ENCODE results near the gene MANSC4. TPM values are rescaled to one million over a fixed set of nuclear protein-coding genes. Genes with fewer than 3 reads are reported as not detected.

The MANSC4 gene
- total and polyA plus RNA-seq, 2 donors = not detected

DNA sequence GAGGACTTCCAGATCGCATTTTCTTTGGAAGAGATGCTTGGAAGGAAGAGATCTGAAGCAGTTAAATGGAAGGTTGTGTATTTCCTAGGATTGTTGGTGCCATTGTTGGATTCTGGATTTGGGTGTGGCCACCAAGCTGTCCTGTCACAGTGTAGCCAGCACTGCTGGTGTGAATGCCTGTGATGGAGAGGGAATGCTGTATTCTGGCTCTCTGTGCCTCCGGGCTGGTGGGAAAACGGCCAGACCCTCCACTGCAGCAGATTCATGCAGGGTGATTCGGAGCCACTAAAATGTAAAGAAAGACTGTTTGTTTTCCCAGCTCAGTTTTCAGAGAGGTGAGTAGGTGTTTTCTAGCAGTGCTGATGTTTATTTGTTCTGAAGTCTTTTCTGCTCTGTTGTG, 30.7 kb upstream of the MANSC4 start:
- H3K4me3 ChIP-seq (ENCODE audit: low read depth, low read length) = no peak overlapping the region
- WGBS = 51% methylated on average over 4 of the region's 4 CpGs
- no peak for DNase-seq (ENCODE audit: extremely low spot score)
- no peak overlapping the region for H3K27ac ChIP-seq (ENCODE audit: low read depth)
- H3K36me3 ChIP-seq (ENCODE audit: insufficient read depth) = no peaks in the 10 kb centered on the region
- no peaks in the 10 kb centered on the region for H3K4me1 ChIP-seq (ENCODE audit: insufficient read depth)

DNA sequence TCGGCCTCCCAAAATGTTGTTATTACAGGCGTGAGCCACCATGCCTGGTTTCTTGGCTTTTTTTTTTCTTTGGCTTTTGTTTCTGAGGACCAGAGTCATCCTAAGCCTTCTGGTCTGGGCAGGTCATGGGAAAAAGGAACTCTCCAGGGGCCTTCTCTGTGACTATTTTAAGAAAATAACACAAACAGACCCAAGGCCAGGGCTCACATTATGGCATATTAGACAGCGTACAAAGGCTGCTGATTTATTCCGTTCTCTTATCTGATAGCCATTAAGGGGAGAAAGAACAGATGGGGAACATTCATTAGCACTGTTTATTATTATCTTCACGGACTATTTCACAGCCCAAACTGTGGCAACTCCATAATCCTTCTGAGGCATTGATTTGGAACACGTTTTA, 28.8 kb upstream of the MANSC4 start:
- H3K36me3 ChIP-seq (ENCODE audit: insufficient read depth) = no peaks in the 10 kb centered on the region
- no peak overlapping the region for H3K27ac ChIP-seq (ENCODE audit: low read depth)
- H3K4me1 ChIP-seq (ENCODE audit: insufficient read depth) = no peaks in the 10 kb centered on the region
- no peak for DNase-seq (ENCODE audit: extremely low spot score)
- H3K4me3 ChIP-seq (ENCODE audit: low read depth, low read length) = no peak overlapping the region
- 49% methylated on average over 6 of the region's 6 CpGs for WGBS

GRCh38 chr12:27807063-27807703, 27.1 kb upstream of the MANSC4 start:
- H3K4me3 ChIP-seq (ENCODE audit: low read depth, low read length) = no peak overlapping the region
- no peaks in the 10 kb centered on the region for H3K36me3 ChIP-seq (ENCODE audit: insufficient read depth)
- H3K4me1 ChIP-seq (ENCODE audit: insufficient read depth) = no peaks in the 10 kb centered on the region
- no peak for DNase-seq (ENCODE audit: extremely low spot score)
- H3K27ac ChIP-seq (ENCODE audit: low read depth) = no peak overlapping the region
- WGBS = 75% methylated on average over 8 of the region's 8 CpGs

DNA sequence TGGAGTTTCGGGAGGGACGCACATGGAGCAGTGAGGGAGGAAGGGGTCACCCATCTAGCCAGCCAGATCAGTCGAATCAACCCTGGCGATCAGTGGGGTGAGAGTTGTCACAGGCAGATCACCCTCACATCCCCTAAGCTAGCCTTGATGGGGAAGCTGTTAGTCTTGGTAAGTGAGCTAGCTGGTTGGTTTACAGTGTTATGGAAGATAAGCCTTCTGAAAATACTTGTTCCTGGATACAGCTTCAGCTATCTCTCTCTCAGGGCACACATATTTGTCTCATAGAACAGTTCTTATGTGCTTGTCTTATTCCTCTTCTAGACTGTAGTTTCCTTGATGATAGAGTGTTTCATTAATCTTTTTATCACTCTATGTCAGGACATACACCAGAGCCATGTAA, 26.2 kb upstream of the MANSC4 start:
- no peak for DNase-seq (ENCODE audit: extremely low spot score)
- Histone ChIP-seq H3K36me3 (ENCODE audit: insufficient read depth) (no peaks in the 10 kb centered on the region), H3K4me1 (ENCODE audit: insufficient read depth) (no peaks in the 10 kb centered on the region), H3K4me3 (ENCODE audit: low read depth, low read length) (no peak overlapping the region), H3K27ac (ENCODE audit: low read depth) (no peak overlapping the region)
- WGBS = 87% methylated on average over 4 of the region's 4 CpGs

- no peak for DNase-seq (ENCODE audit: extremely low spot score)
- H3K4me3 ChIP-seq (ENCODE audit: low read depth, low read length) = no peak overlapping the region
- no peaks in the 10 kb centered on the region for H3K4me1 ChIP-seq (ENCODE audit: insufficient read depth)
- H3K27ac ChIP-seq (ENCODE audit: low read depth) = no peak overlapping the region
- no peaks in the 10 kb centered on the region for H3K36me3 ChIP-seq (ENCODE audit: insufficient read depth)
- WGBS = 0% methylated on average over 1 of the region's 1 CpG
These were observed 25.2 kb upstream of the MANSC4 start for GRCh38 chr12:27805238-27805637.

- no peak for DNase-seq (ENCODE audit: extremely low spot score)
- WGBS = 84% methylated on average over 2 of the region's 2 CpGs
- Histone ChIP-seq H3K4me3 (ENCODE audit: low read depth, low read length) (no peak overlapping the region), H3K36me3 (ENCODE audit: insufficient read depth) (no peaks in the 10 kb centered on the region), H3K27ac (ENCODE audit: low read depth) (no peak overlapping the region), H3K4me1 (ENCODE audit: insufficient read depth) (no peaks in the 10 kb centered on the region)
These were observed 22.9 kb upstream of the MANSC4 start for GRCh38 chr12:27802936-27803335.

DNA sequence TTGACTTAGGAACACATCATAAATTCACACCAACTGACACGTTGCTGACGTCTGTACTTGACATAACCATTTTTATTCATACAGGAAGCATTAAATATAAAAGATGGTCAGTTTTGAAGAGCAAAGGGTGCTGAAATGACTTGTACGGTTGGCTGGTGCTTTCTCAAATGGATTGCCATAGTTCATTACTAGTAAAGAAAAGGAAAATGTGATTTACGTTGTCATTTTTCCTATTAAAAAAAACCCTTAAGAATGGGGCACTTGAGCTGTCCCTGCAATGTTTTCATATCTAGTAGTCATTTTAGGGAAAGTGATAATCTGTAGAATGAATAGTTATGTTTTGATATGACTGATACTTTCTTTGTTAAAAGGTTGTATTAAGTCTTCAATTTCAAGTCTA, 22.5 kb upstream of the MANSC4 start:
- Histone ChIP-seq H3K27ac (ENCODE audit: low read depth) (no peak overlapping the region), H3K4me1 (ENCODE audit: insufficient read depth) (no peaks in the 10 kb centered on the region), H3K36me3 (ENCODE audit: insufficient read depth) (no peaks in the 10 kb centered on the region), H3K4me3 (ENCODE audit: low read depth, low read length) (no peak overlapping the region)
- DNase-seq (ENCODE audit: extremely low spot score) = no peak
- WGBS = 62% methylated on average over 4 of the region's 4 CpGs

DNA sequence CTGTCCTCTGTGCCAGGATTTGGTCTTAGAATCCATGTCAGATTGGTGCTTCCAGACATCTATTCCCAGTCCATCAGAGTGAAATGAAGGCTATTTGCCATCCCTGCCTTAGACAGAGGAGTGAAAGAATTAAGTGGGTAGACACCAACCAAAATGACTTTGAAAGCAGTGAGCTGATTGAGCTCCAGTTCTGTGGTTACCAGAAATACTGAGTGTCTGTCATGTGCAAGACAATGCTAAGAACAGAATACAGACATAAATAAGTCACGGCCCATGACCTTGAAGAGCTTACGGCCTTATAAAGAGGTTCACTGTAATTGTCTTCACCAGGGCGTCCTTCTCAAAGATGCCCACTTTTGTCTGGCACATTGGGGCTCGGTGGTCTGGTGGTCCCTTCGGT, 21.6 kb upstream of the MANSC4 start:
- 88% methylated on average over 5 of the region's 5 CpGs for WGBS
- Histone ChIP-seq H3K27ac (ENCODE audit: low read depth) (no peak overlapping the region), H3K36me3 (ENCODE audit: insufficient read depth) (no peaks in the 10 kb centered on the region), H3K4me3 (ENCODE audit: low read depth, low read length) (no peak overlapping the region), H3K4me1 (ENCODE audit: insufficient read depth) (no peaks in the 10 kb centered on the region)
- DNase-seq (ENCODE audit: extremely low spot score) = no peak

DNA sequence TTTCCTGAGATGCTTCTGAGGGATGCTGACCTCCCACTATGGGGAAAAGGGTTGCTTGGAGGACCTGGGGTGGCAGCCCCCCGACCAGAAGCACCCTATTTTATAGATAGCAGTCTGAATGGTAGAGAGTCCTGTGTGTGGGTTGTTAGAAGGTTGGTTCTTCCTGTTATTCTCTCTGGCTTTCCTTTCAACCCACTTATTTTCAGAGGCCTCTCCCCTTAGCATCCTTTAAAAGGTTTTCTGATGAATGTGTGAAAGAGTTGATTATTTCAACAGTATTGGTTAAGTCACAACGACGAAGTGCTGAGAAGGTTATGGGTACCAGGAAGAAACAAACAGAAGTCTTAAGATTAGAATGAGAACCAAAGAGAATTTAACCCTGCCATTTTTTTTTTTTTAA, 20.8 kb upstream of the MANSC4 start:
- Histone ChIP-seq H3K4me3 (ENCODE audit: low read depth, low read length) (no peak overlapping the region), H3K4me1 (ENCODE audit: insufficient read depth) (no peaks in the 10 kb centered on the region), H3K36me3 (ENCODE audit: insufficient read depth) (no peaks in the 10 kb centered on the region), H3K27ac (ENCODE audit: low read depth) (no peak overlapping the region)
- DNase-seq (ENCODE audit: extremely low spot score) = no peak
- WGBS = 92% methylated on average over 3 of the region's 3 CpGs

DNA sequence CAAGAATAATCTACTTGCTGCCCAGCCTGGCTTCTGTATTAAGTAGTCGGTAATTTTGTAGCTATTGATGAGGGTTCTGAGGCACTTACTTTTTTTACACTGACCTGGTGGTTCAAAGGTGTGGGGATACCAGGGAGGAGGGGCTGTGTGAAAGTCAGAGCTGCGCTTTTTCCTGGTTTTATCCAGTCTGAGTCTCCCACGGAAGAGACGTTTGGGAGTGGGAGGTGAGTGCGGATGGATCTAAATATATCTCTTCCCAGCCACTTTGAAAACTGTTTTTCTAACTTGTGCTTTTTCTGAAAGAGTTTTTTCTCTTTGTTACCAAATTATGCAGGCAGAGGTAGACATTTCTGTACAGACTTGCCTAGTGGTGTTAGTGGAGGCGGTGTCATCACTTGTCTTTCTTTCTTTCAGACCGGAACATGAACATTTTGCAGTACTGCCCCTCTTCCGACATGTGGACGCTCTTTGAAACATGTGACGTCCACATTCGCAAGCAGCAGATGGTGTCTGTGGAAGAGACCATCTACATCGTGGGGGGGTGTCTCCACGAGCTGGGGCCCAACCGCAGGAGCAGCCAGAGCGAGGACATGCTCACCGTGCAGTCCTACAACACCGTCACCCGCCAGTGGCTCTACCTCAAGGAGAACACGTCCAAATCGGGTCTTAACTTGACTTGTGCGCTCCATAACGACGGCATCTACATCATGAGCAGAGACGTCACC, 17.4 kb upstream of the MANSC4 start:
- H3K4me1 ChIP-seq (ENCODE audit: insufficient read depth) = no peaks in the 10 kb centered on the region
- no peak overlapping the region for H3K27ac ChIP-seq (ENCODE audit: low read depth)
- H3K4me3 ChIP-seq (ENCODE audit: low read depth, low read length) = no peak overlapping the region
- no peaks in the 10 kb centered on the region for H3K36me3 ChIP-seq (ENCODE audit: insufficient read depth)
- 95% methylated on average over 24 of the region's 24 CpGs for WGBS
- no peak for DNase-seq (ENCODE audit: extremely low spot score)

- Histone ChIP-seq H3K4me3 (ENCODE audit: low read depth, low read length) (no peak overlapping the region), H3K27ac (ENCODE audit: low read depth) (no peak overlapping the region), H3K36me3 (ENCODE audit: insufficient read depth) (no peaks in the 10 kb centered on the region), H3K4me1 (ENCODE audit: insufficient read depth) (no peaks in the 10 kb centered on the region)
- 64% methylated on average over 7 of the region's 7 CpGs for WGBS
- no peak for DNase-seq (ENCODE audit: extremely low spot score)
These were observed 16.1 kb upstream of the MANSC4 start for GRCh38 chr12:27796128-27796527.

- no peak for DNase-seq (ENCODE audit: extremely low spot score)
- Histone ChIP-seq H3K4me1 (ENCODE audit: insufficient read depth) (no peaks in the 10 kb centered on the region), H3K36me3 (ENCODE audit: insufficient read depth) (no peaks in the 10 kb centered on the region), H3K4me3 (ENCODE audit: low read depth, low read length) (no peak overlapping the region), H3K27ac (ENCODE audit: low read depth) (no peak overlapping the region)
- WGBS = 85% methylated on average over 6 of the region's 6 CpGs
These were observed 15.0 kb upstream of the MANSC4 start for GRCh38 chr12:27794818-27795584.

- no peaks in the 10 kb centered on the region for H3K4me1 ChIP-seq (ENCODE audit: insufficient read depth)
- H3K4me3 ChIP-seq (ENCODE audit: low read depth, low read length) = no peak overlapping the region
- no peaks in the 10 kb centered on the region for H3K36me3 ChIP-seq (ENCODE audit: insufficient read depth)
- 92% methylated on average over 2 of the region's 2 CpGs for WGBS
- DNase-seq (ENCODE audit: extremely low spot score) = no peak
- H3K27ac ChIP-seq (ENCODE audit: low read depth) = no peak overlapping the region
These were observed 10.1 kb upstream of the MANSC4 start for GRCh38 chr12:27790179-27790578.

DNA sequence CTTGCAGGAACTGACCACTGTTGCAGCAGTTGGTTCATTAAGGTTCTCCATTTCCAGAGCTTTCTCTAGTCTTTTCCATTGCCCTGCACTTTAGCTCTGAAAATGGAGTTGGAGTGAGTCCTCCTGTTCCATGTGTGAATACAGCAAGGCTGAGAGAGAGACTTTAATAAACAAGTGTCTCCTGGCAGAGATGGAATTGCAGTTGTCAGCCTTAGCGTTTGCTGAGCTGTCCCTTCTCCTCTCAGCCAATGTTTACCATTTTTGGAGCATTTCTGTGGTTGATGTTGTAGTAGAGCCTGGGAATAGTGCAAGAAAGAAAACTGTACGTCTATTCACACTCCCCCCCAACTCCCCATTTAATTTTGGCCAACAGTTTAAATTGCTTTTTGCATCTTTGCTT, 7.5 kb upstream of the MANSC4 start:
- H3K36me3 ChIP-seq (ENCODE audit: insufficient read depth) = no peaks in the 10 kb centered on the region
- 21% methylated on average over 2 of the region's 2 CpGs for WGBS
- DNase-seq (ENCODE audit: extremely low spot score) = no peak
- no peaks in the 10 kb centered on the region for H3K4me1 ChIP-seq (ENCODE audit: insufficient read depth)
- no peak overlapping the region for H3K4me3 ChIP-seq (ENCODE audit: low read depth, low read length)
- no peak overlapping the region for H3K27ac ChIP-seq (ENCODE audit: low read depth)
